Measurements from ENCODE around the gene HSFX2.
"Not testable (repeated sequence)": the region's sequence is repeated elsewhere in the genome, so short reads cannot be mapped to it uniquely, and the experiment has no call there.

HSFX2 gene

DNA sequence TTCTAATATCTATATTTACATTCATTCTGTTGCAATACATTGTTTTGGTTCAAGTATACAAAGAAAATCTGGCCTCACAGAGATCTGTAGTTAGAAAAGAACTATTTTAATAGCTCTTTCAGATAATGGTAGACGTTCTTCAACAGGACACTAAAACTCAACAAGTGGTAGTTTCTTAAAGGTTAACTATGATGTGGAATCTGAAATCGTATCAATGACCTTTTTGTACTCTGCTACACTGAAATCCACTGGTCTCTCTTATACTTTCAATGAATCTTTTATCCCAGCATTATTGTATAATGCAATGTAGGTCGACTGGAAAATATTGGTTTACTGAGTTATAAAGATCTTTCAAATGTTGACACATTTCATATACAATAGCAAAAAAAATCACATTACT lies 23.8 kb upstream of the HSFX2 start:
- TF ChIP-seq, protein P1, sequence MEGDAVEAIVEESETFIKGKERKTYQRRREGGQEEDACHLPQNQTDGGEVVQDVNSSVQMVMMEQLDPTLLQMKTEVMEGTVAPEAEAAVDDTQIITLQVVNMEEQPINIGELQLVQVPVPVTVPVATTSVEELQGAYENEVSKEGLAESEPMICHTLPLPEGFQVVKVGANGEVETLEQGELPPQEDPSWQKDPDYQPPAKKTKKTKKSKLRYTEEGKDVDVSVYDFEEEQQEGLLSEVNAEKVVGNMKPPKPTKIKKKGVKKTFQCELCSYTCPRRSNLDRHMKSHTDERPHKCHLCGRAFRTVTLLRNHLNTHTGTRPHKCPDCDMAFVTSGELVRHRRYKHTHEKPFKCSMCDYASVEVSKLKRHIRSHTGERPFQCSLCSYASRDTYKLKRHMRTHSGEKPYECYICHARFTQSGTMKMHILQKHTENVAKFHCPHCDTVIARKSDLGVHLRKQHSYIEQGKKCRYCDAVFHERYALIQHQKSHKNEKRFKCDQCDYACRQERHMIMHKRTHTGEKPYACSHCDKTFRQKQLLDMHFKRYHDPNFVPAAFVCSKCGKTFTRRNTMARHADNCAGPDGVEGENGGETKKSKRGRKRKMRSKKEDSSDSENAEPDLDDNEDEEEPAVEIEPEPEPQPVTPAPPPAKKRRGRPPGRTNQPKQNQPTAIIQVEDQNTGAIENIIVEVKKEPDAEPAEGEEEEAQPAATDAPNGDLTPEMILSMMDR (IDR thresholded peaks at IDR 0.05; ENCODE audit: low read depth, low read length, missing control alignments), result no peak
- no peak overlapping the region for H3K4me3 ChIP-seq (ENCODE audit: low read depth, low read length)
- DNase-seq (ENCODE audit: low read depth), result no peak

DNA sequence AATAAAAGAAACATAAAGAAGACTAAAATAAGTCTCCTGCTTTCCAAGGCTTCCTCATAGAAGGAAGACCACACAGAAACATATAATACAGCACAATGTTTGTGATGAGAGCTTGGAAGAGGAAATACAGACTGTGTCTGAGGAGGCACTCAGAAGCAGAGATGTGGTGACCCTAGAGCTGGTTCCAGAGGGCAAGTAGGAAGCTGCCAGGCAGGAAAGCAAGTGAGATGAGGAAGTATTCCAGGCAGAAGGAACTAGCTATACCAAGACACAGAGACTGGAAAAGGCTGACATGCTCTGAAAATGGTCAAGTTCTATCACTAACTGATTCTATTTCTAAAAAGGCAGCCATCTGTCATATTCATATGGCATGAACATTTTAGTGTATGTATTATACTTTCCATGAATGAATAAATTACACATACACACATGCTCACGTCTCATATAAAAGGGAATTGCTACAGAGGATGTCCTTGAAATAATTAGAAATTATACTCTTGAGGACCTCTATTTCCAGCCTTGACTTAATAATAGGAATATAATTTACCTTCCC lies 16.6 kb upstream of the HSFX2 start:
- DNase-seq (ENCODE audit: low read depth), result no peak
- TF ChIP-seq, protein P1 (IDR thresholded peaks at IDR 0.05; ENCODE audit: low read depth, low read length, missing control alignments), result no peak
- H3K4me3 ChIP-seq (ENCODE audit: low read depth, low read length), result no peak overlapping the region

DNA sequence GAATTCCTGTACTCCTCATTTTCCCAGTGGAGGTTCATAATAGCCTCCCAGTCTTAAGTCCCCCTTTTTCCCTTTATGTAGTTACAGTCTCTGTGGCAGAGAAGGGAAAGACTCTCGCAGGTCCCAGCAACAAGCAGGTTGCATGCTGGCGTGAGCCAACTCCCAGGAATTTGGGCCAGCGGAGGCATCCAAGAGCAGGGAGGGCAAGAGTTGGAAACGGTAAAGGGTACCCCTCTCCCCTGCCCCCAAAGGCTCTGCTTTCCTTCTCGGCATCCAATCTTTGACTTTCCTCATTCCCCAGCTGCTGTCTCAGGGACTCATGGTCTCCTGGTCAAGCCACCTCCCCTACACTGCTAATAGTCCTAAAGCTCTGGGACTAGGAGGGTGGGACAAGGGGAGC lies 15.4 kb upstream of the HSFX2 start:
- no peak overlapping the region for H3K4me3 ChIP-seq (ENCODE audit: low read depth, low read length)
- no peak for DNase-seq (ENCODE audit: low read depth)

DNA sequence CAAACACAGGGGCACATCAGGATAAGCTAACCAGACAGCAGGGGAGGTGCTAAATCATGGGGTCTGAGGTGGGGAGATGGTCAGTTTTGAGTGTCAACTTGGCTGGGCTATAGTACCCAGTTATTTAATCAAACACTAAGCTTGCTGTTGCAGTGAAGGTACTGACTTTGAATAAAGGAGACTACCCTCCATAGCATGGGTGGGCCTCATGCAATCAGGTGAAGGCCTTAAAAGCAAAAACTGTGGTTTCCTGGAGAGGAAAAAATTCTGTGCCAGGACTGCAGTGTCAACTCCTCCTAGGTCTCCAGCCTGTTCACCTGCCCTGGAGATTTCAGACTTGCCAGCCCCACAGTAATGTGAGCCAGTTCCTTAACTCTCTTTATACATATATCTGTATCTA lies 12.6 kb upstream of the HSFX2 start:
- DNase-seq (ENCODE audit: low read depth), result no peak
- H3K4me3 ChIP-seq (ENCODE audit: low read depth, low read length), result no peak overlapping the region
- TF ChIP-seq, protein P1 (IDR thresholded peaks at IDR 0.05; ENCODE audit: low read depth, low read length, missing control alignments), result no peak

More for the DNA sequence above, 15.4 kb upstream of the HSFX2 start:
- TF ChIP-seq, protein P1 (IDR thresholded peaks at IDR 0.05; ENCODE audit: low read depth, low read length, missing control alignments), result no peak

DNA sequence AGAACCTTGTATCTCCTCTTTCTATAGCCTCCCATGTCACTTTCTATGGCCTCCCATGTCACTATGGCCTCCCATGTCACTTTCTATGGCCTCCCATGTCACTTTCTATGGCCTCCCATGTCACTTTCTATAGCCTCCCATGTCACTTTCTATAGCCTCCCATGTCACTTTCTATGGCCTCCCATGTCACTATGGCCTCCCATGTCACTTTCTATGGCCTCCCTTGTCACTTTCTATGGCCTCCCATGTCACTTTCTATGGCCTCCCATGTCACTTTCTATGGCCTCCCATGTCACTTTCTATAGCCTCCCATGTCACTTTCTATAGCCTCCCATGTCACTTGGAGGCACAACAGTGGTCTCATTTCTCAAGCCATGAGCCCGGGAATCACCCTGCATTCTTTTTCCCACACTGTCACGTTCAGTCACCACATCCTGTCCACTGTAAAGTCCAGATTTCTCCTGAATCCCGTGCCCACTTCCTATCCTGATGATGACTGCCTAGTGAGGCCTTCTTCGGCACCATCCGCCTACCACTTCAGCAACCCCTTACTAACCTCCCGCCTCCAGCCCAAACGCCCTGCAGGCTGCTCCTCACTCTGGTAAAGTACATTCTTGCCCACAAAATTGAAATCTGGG lies 10.3 kb upstream of the HSFX2 start:
- not testable (repeated sequence) for DNase-seq (ENCODE audit: low read depth); H3K4me3 ChIP-seq (ENCODE audit: low read depth, low read length)

DNA sequence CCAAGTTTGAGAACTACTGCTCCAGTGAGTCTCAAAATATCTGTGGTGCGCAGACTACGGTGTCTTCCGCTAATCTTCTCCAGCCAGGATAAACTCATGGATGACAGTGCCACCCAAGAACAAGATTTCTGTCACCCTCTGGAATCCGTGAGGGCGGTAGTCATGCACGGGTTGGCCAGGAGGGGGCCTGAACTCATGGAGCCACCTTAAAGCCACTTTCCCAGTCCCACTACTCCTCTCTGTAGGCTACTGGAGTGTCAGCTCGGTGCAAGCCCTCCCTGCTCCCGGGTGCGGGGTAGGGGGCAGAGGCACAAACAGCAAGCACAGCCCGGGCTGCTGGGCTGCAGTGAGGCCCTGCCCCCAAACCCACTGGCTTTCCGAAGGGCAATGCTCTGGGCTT lies 3.5 kb upstream of the HSFX2 start:
- not testable (repeated sequence) for H3K4me3 ChIP-seq (ENCODE audit: low read depth, low read length); DNase-seq (ENCODE audit: low read depth)

DNA sequence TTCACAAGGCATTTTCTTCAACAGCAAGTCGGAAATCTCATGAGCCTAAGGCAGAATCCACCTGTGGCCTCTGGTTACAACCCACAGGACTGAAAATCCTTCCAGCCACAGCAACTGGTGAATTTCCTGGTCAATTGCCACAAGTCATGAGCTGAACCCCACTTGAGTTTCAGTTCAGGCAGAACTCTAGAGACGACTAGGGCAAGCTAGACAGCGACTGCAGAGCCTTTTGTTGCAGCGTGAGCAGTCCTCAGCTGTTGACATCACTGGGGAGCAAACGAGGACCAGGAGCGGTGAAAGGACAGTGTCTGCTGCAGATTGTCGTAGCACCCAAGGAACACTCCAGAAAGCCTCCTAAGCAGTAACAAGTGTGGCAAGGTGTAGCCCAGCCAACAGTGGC lies 829 bp upstream of the HSFX2 start:
- H3K4me3 ChIP-seq (ENCODE audit: low read depth, low read length); DNase-seq (ENCODE audit: low read depth): not testable (repeated sequence)

DNA sequence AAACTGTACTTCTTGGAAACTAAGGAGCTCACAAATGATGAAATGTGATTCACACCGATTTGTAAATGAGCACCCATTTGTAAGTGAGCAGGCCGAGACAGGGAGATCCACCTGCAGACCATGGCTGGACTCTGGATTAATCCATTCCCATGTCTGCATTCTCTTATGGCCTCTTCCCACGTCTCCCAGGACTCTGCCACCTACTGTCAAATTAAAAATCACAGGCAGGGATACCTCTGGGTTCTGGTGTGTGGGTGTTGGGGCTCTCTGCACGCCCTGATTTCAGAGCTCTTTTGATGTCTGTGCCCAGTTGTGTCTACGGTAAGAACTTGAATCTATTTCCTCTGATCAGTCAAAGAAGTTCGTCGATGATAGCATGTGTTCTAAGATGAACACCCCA lies 4.1 kb downstream of the HSFX2 start:
- not testable (repeated sequence) for DNase-seq (ENCODE audit: low read depth); H3K4me3 ChIP-seq (ENCODE audit: low read depth, low read length)

DNA sequence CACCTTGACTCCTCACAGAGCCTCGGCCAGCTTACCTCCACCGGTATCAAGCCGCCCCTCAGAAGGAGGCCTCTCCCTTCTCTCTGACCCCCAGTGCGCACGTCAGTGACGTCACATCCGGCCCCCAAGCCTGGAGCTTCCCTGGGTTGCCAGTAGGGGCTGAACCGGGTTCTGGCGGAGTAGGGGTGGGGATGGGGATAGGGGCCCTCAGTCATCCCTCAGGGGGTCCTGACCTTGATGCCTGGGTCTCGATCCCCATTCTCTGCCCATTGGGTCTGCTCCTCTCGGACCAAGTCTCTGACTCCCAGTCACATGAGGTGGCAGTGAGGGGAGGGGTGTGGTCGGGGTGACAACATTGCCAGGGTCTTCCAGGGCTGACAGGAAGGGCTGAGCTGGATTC lies 7.8 kb downstream of the HSFX2 start, which contains the start of gene MAGEA9B:
Gene MAGEA9B, minus strand, starts transcription at position 101 of the 400 bp plus-strand sequence. CDS start 4,280 bp downstream, outside the sequence.
- H3K4me3 ChIP-seq (ENCODE audit: low read depth, low read length); DNase-seq (ENCODE audit: low read depth): not testable (repeated sequence)

DNA sequence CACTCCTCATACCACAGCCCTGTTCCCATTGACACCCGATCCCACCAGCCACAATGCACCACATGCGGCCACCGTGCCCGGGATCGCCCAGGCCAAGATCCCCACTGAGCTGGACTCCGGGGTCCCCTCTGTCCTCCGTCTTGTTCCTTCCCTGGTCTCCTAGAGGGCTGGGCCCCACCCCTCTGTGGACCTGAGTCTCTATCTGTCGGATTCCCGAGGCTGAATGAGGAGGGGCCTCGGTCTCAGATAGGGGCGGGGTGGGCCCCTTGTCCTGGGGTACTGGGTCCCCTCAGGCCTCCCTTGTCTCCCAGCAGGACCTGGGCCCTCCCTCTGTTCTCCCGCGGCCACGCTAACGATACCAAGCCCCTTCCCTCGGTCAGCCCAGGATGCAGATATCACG lies 9.5 kb downstream of the HSFX2 start:
- not testable (repeated sequence) for DNase-seq (ENCODE audit: low read depth); H3K4me3 ChIP-seq (ENCODE audit: low read depth, low read length)

DNA sequence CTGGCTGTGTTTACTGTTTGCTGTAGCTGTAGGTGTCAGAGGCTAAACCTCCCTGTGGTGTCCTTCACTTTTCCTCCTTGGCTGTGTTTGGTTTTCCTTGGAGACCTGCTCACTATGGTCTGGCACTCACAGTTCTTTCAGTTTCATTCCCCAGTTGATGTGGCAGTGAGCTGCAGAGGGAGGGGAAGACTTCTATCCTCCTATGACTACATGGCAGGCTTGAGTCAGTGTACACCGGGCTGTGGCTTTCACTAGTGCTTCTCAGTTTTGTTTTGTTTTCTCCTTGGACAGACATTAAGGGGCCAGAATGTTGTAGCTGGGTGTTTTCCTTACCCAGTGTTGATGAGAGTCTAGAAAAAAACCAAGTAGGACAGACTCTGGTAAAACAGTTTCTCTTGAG lies 21.7 kb downstream of the HSFX2 start:
- not testable (repeated sequence) for DNase-seq (ENCODE audit: low read depth)

More for the DNA sequence above, 21.7 kb downstream of the HSFX2 start:
- not testable (repeated sequence) for H3K4me3 ChIP-seq (ENCODE audit: low read depth, low read length)

Measured in GM12864 (cell line).